Frontal cortex (tissue), 4 donors: ENCODE results near the gene UPB1. TPM values are rescaled to one million over a fixed set of nuclear protein-coding genes. Genes with fewer than 3 reads are reported as not detected.

Source experiments
- DNase-seq, 2 donors: peaks; one replicate each; pipeline ENCODE4 v3.0.0; 2012; ENCODE audit warnings: low spot score in 2 of 2
- FAIRE-seq: peaks from 2 replicates; lab custom pipeline; 2012; peaks lifted over from hg19 to GRCh38; lab: Jason Lieb, UNC
- total RNA-seq: library from RNA; depleted of rRNA; stranded (reverse); fragments of >200 nt; gene quantifications from one replicate; pipeline ENCODE4 v1.2.3, GENCODE V29; 2014
- donor health status: control.
- donor health status: control.
- donor health status: control.

Gene UPB1
- total RNA-seq, 1 donor from 2014 or later, result 0.41 TPM

DNA sequence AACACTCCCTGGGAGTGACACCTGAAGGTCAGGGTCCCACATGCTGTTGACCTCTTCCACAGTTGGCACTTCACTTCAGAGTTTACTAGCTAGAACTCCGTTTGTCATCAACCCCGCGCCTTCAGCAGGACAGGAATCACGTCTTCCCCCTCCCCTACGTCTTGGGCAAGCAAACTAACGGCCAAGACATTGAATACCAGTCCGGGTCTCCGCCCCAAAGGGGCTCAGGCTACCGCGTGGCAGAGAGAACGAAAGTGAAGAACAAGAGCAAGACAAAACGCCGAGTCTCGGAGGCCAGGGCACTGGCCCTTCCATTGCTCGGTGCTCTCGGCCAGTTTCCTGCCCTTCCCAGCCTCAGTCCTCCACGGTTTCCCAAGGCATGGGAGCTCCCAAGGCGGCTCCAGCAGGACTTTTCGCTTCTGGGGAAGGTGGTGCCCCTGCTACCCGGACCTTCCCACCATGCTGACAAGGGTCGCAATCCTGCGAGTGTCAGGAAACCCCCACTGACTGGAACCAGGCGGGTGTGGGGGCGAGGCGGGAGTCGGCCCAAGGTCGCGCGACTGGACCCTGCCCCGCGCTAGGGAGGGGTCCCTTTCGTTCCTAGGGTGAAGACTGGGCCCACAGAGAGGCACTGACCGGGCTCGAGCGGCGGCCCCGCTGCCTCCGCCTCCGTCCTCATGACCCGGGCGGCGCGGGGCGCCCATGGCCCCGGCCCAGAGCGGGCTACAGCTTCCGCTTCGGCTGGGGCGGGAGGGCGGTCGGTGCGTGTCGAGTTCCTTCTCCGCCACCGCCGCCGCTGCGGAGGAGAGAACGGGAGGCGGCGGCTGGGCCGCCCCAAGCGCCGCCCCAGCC, 59.4 kb downstream of the UPB1 start, which contains the start of gene GUCD1:
Gene GUCD1, minus strand, starts transcription at position 826 of the 852 bp plus-strand sequence. Its CDS starts 147 bp downstream, at position 679.
- DNase-seq (no peak), FAIRE-seq (no peak)

- DNase-seq (peak; percentile 98 to 99), FAIRE-seq (no peak)
Measured at GRCh38 chr22:24555165-24556039, 60.3 kb downstream of the UPB1 start, which contains the start of gene SNRPD3. Gene SNRPD3, plus strand, starts transcription at chr22:24555999. Its CDS starts 1,676 bp downstream, at chr22:24557675.

GRCh38 chr22:24559471-24559870, 64.3 kb downstream of the UPB1 start:
- FAIRE-seq (no peak), DNase-seq (no peak)

DNA sequence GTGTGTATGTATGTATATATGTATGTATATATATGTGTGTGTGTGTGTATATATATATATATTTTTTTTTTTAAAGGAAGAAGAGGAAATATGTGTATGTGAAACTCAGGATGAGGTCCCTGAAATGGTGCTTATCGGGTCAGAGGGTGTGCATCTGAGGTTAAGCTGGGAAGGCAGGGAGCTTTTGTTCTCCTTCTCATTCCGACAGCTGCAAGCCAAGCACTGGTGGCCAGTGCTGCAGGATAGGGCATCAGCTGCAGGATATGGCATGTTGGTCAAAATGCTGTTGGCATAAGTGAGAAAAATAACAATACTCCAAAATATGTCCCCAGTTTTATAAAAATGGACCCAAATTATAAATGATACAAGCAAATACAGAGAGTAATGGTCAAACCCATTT, 68.1 kb downstream of the UPB1 start:
- FAIRE-seq (no peak), DNase-seq (no peak)

GRCh38 chr22:24564376-24565058, 69.4 kb downstream of the UPB1 start:
- DNase-seq, result no peak
- no peak for FAIRE-seq

- DNase-seq (no peak), FAIRE-seq (no peak)
Measured at GRCh38 chr22:24565077-24565476, 69.9 kb downstream of the UPB1 start.

GRCh38 chr22:24566899-24567511, 71.9 kb downstream of the UPB1 start:
- no peak for FAIRE-seq
- no peak for DNase-seq

DNA sequence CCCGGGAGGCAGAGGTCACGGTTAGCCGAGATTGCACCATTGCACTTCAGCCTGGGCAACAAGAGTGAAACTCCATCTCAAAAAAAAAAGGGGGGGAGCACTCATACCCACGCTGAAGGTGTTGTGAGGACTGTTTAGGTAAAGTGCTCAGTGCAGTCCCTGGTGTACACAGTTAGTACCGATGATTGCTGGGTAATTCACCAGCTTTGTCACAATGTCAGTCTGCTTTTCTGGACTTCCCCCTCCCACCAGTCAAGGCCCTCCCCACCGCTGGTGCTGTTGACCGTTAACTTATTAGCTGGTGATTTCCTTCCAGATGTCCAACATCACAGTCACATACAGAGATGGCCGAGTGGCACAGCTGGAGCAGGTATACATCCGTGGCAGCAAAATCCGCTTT, 72.5 kb downstream of the UPB1 start:
- FAIRE-seq, result no peak
- DNase-seq, result no peak

DNA sequence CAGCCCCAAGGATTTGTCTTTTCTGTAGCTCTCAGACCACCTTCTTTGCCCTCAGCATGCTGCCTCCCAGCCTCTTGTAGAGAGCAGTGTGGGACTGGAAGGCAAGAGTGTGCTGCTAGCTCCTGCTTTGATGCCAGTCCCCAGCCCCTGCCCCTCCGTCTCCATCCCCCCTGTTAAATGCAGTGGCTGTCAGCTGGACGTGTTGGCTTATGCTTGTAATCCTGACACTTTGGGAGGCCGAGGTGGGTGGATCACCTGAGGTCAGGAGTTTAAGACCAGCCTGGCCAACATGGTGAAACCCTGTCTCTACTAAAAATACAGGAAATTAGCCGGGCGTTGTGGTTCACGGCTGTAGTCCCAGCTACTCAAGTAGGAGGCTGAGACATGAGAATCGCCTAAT, 76.1 kb downstream of the UPB1 start:
- no peak for FAIRE-seq

GRCh38 chr22:24576778-24577177, 81.6 kb downstream of the UPB1 start:
- DNase-seq, result no peak
- no peak for FAIRE-seq

More for the DNA sequence above, 76.1 kb downstream of the UPB1 start:
- no peak for DNase-seq

Other genes with a start within 250 kb of the UPB1 start
- gene SPECC1L, start 224.5 kb upstream of the UPB1 start, total RNA-seq, result 47.7 TPM
- gene ADORA2A, start 67.7 kb upstream of the UPB1 start, total RNA-seq, result 6.5 TPM
- gene GUCD1, start 59.8 kb downstream of the UPB1 start, total RNA-seq, result 35.1 TPM
- 140 TPM for gene SNRPD3, start 60.7 kb downstream of the UPB1 start, total RNA-seq
- 8.2 TPM for gene LRRC75B, start 97.7 kb downstream of the UPB1 start, total RNA-seq
- gene GGT1, start 107.9 kb downstream of the UPB1 start, total RNA-seq, result 2.0 TPM